Uterus (tissue), 2 donors: ENCODE data around the gene FHIT.

Experiments
- CTCF ChIP-seq, 4 experiments: fragments of 200-600 bp in 2 of 4; fragments of 450-650 bp in 2 of 4; sonication (generic) in 2 of 4; IDR thresholded peaks; one replicate each; pipeline ENCODE4 v1.5.1; 2016 to 2019; ENCODE audit warnings: antibody characterized with exemption in 4 of 4, mild to moderate bottlenecking in 2 of 4, moderate library complexity in 1 of 4
- POLR2A ChIP-seq, 2 donors: fragments of 450-650 bp; IDR thresholded peaks; one replicate each; pipeline ENCODE4 v1.6.1; 2016; ENCODE audit warnings: antibody characterized with exemption in 2 of 2, mild to moderate bottlenecking in 1 of 2, moderate library complexity in 1 of 2

GRCh38 chr3:59919586-59919985, 1331.7 kb downstream of the FHIT start:
- TF ChIP-seq CTCF (IDR thresholded peaks at IDR 0.05) (no peak), POLR2A (IDR thresholded peaks at IDR 0.05) (no peak)
